H1 (cell line): ENCODE measurements around the gene KCNMA1. TPM values are rescaled to one million over a fixed set of nuclear protein-coding genes. Genes with fewer than 3 reads are reported as not detected.

Source experiments
- CTCF ChIA-PET: fragments of 300-600 bp; sonication (Branson Sonifier 250); formaldehyde crosslinking; loops from one replicate; lab custom pipeline; 2021; ENCODE audit not compliant: partially characterized antibody; lab: Charles Lee
- POLR2A ChIA-PET: fragments of 300-600 bp; sonication (Branson Sonifier 250); formaldehyde crosslinking; loops from one replicate; lab custom pipeline; 2021; ENCODE audit warnings: inconsistent platforms; ENCODE audit not compliant: partially characterized antibody; lab: Charles Lee
- DNase-seq, 2 experiments: peaks; one replicate each; pipeline versions ENCODE4 v3.0.0 to v3.0.0-alpha.2; 2010 to 2022; ENCODE audit warnings: low spot score in 2 of 2, low read depth in 1 of 2, mixed read lengths in 1 of 2
- FAIRE-seq: peaks from 2 replicates; lab custom pipeline; 2011; peaks lifted over from hg19 to GRCh38; lab: Jason Lieb, UNC
- H2AFZ ChIP-seq: 2 replicates; pipeline ENCODE4 v1.8.1; 2012; ENCODE audit warnings: low read length, inconsistent platforms
- H2AK5ac ChIP-seq: 2 replicates; pipeline ENCODE4 v1.6.1; 2013; ENCODE audit warnings: low read depth, low read length
- H2BK120ac ChIP-seq: replicated peaks from 2 replicates; pipeline ENCODE3; 2013; ENCODE audit warnings: low read depth, low read length, inconsistent platforms
- H2BK12ac ChIP-seq: 2 replicates; pipeline ENCODE4 v1.6.1; 2013; ENCODE audit warnings: low read depth, low read length
- H2BK15ac ChIP-seq: 2 replicates; pipeline ENCODE4 v1.6.1; 2013; ENCODE audit warnings: low read length
- H2BK20ac ChIP-seq: 2 replicates; pipeline ENCODE4 v1.6.1; 2013; ENCODE audit warnings: low read length
- H2BK5ac ChIP-seq: 2 replicates; pipeline ENCODE4 v1.6.1; 2013; ENCODE audit warnings: low read depth, low read length
- H3K14ac ChIP-seq: 2 replicates; pipeline ENCODE4 v1.6.1; 2013; ENCODE audit warnings: inconsistent platforms; ENCODE audit not compliant: insufficient read length
- H3K18ac ChIP-seq: 2 replicates; pipeline ENCODE4 v1.6.1; 2013; ENCODE audit warnings: low read length; ENCODE audit errors: extremely low read depth
- H3K23ac ChIP-seq: 2 replicates; pipeline ENCODE4 v1.6.1; 2013; ENCODE audit warnings: inconsistent platforms; ENCODE audit not compliant: insufficient read length
- H3K23me2 ChIP-seq: 2 replicates; pipeline ENCODE4 v1.6.1; 2013; ENCODE audit warnings: low read depth, low read length
- H3K27ac ChIP-seq: 2 replicates; pipeline ENCODE4 v1.6.1; 2011; ENCODE audit warnings: low read depth, low read length, inconsistent platforms
- H3K27me3 ChIP-seq, 4 experiments: replicated peaks in 1 of 4; 1 replicate in 1 of 4; 2 replicates in 3 of 4; pipeline versions ENCODE4 v1.6.1 to v1.8.1; 2011 to 2013; ENCODE audit warnings: low read length in 3 of 4, mild to moderate bottlenecking in 3 of 4, inconsistent platforms in 2 of 4, mixed read lengths in 2 of 4, moderate library complexity in 1 of 4; ENCODE audit not compliant: control insufficient read depth in 3 of 4, insufficient read depth in 3 of 4; ENCODE audit errors: extremely low read depth in 1 of 4
- H3K36me3 ChIP-seq, 4 experiments: 2 replicates each; pipeline versions ENCODE4 v1.6.1 to v1.8.1; 2011 to 2013; ENCODE audit warnings: mild to moderate bottlenecking in 4 of 4, low read length in 3 of 4, moderate library complexity in 2 of 4, control low read depth in 1 of 4, inconsistent platforms in 1 of 4; ENCODE audit not compliant: insufficient read depth in 4 of 4, control insufficient read depth in 2 of 4
- H3K4ac ChIP-seq: replicated peaks from 2 replicates; pipeline ENCODE3; 2013; ENCODE audit warnings: low read length, low read depth, mixed read lengths, inconsistent platforms; ENCODE audit not compliant: insufficient read length
- H3K4me1 ChIP-seq, 4 experiments: replicated peaks in 1 of 4; 1 replicate in 1 of 4; 2 replicates in 3 of 4; pipeline versions ENCODE4 v1.6.1 to v1.8.1; 2011 to 2013; ENCODE audit warnings: low read length in 3 of 4, inconsistent platforms in 2 of 4, mixed read lengths in 1 of 4; ENCODE audit not compliant: insufficient read depth in 4 of 4, control insufficient read depth in 3 of 4
- H3K4me2 ChIP-seq, 2 experiments: 2 replicates each; pipeline versions ENCODE4 v1.6.1 to v1.8.1; 2011 to 2013; ENCODE audit warnings: low read depth in 2 of 2, low read length in 2 of 2, control low read depth in 1 of 2, inconsistent platforms in 1 of 2, mild to moderate bottlenecking in 1 of 2; ENCODE audit not compliant: insufficient read depth in 1 of 2
- H3K4me3 ChIP-seq, 4 experiments: fragments of 200-600, 300-600 bp in 1 of 4; sonication (generic), shearing (Covaris generic), sonication (Bioruptor Twin) in 1 of 4; 2 replicates each; pipeline versions ENCODE4 v1.5.1 to v1.8.1; 2011 to 2016; ENCODE audit warnings: low read length in 4 of 4, low read depth in 3 of 4, control low read depth in 2 of 4, inconsistent platforms in 2 of 4, mild to moderate bottlenecking in 2 of 4, mixed read lengths in 1 of 4, moderate library complexity in 1 of 4; ENCODE audit not compliant: insufficient read depth in 2 of 4; ENCODE audit errors: extremely low read depth in 1 of 4
- H3K56ac ChIP-seq: replicated peaks from 2 replicates; pipeline ENCODE3; 2013; ENCODE audit warnings: low read depth, mild to moderate bottlenecking, mixed read lengths, low read length, inconsistent platforms; ENCODE audit not compliant: insufficient read length
- H3K79me1 ChIP-seq: 2 replicates; pipeline ENCODE4 v1.6.1; 2013; ENCODE audit warnings: low read depth, low read length, control low read depth
- H3K79me2 ChIP-seq, 2 experiments: 2 replicates each; pipeline versions ENCODE4 v1.6.1 to v1.8.1; 2012 to 2013; ENCODE audit warnings: low read length in 2 of 2, mild to moderate bottlenecking in 2 of 2, inconsistent platforms in 1 of 2; ENCODE audit not compliant: insufficient read depth in 2 of 2, control insufficient read depth in 1 of 2
- H3K9ac ChIP-seq, 4 experiments: replicated peaks in 1 of 4; 1 replicate in 1 of 4; 2 replicates in 3 of 4; pipeline versions ENCODE4 v1.6.1 to v1.8.1; 2011 to 2013; ENCODE audit warnings: low read depth in 3 of 4, low read length in 3 of 4, control low read depth in 2 of 4, mild to moderate bottlenecking in 2 of 4, moderate library complexity in 2 of 4, inconsistent platforms in 1 of 4; ENCODE audit errors: extremely low read depth in 1 of 4
- H3K9me3 ChIP-seq, 2 experiments: 2 replicates each; pipeline versions ENCODE4 v1.6.1 to v1.8.1; 2012 to 2013; ENCODE audit warnings: mild to moderate bottlenecking in 2 of 2, moderate library complexity in 2 of 2, control low read depth in 1 of 2, inconsistent platforms in 1 of 2, low read depth in 1 of 2, low read length in 1 of 2, mixed read lengths in 1 of 2; ENCODE audit not compliant: insufficient read depth in 2 of 2
- H4K20me1 ChIP-seq, 2 experiments: replicated peaks in 1 of 2; 2 replicates each; pipeline versions ENCODE3 to v1.8.1; 2011 to 2013; ENCODE audit warnings: inconsistent platforms in 2 of 2, low read length in 2 of 2, mild to moderate bottlenecking in 1 of 2; ENCODE audit not compliant: insufficient read depth in 2 of 2, control insufficient read depth in 1 of 2
- H4K5ac ChIP-seq: 2 replicates; pipeline ENCODE4 v1.6.1; 2013; ENCODE audit warnings: low read length, low read depth, mixed read lengths, inconsistent platforms; ENCODE audit not compliant: insufficient read length
- H4K8ac ChIP-seq: 2 replicates; pipeline ENCODE4 v1.8.0; 2013; ENCODE audit warnings: mild to moderate bottlenecking, moderate library complexity, low read length, inconsistent platforms; ENCODE audit not compliant: insufficient read depth; ENCODE audit errors: extremely low read depth
- H4K91ac ChIP-seq: replicated peaks from 2 replicates; pipeline ENCODE3; 2013; ENCODE audit warnings: low read length, mixed read lengths, inconsistent platforms; ENCODE audit not compliant: insufficient read length
- BACH1 ChIP-seq: IDR thresholded peaks from 2 replicates; pipeline ENCODE4 v1.6.1; 2012; ENCODE audit warnings: low read length, improper control_type of control experiment
- POLR2AphosphoS5 ChIP-seq: IDR thresholded peaks from 2 replicates; pipeline ENCODE4 v1.6.1; 2011; ENCODE audit warnings: low read depth, low read length
- POU5F1 ChIP-seq: IDR thresholded peaks from 2 replicates; pipeline ENCODE4 v1.6.1; 2011; ENCODE audit warnings: low read depth, mild to moderate bottlenecking, low read length, moderate library complexity
- SIRT6 ChIP-seq: IDR thresholded peaks from one replicate; pipeline ENCODE4 v1.7.1; 2012; ENCODE audit warnings: low read length, inconsistent platforms
- TAF7 ChIP-seq: optimal IDR thresholded peaks from 2 replicates; pipeline ENCODE3; 2011; ENCODE audit warnings: low read depth, mild to moderate bottlenecking, inconsistent platforms, low read length, moderate library complexity, borderline replicate concordance
- WGBS, 2 experiments: shearing (Covaris generic) in 1 of 2; methylation state at CpG; one replicate each; pipeline versions ENCODE4 v1.1.6 to v1.1.7; 2013 to 2015; ENCODE audit warnings: low lambda C conversion rate in 2 of 2, mixed read lengths in 2 of 2, inconsistent platforms in 1 of 2, low coverage in 1 of 2, missing lambda C conversion rate in 1 of 2; ENCODE audit not compliant: insufficient replicate concordance in 2 of 2, insufficient coverage in 1 of 2, insufficient read length in 1 of 2; ENCODE audit errors: extremely low coverage in 1 of 2, missing lambda C conversion rate in 1 of 2; 5-methylcytosine and 5-hydroxymethylcytosine counted together
- polyA plus RNA-seq, 7 experiments: library from polyadenylated mRNA; depleted of rRNA in 3 of 7; stranded (reverse) in 5 of 7; unstranded in 2 of 7; fragments of >200 nt in 5 of 7; fragments of 200-250 nt in 2 of 7; gene quantifications; 1 replicate in 5 of 7; 2 replicates in 1 of 7; 4 replicates in 1 of 7; pipeline versions ENCODE4 v1.2.1 to v1.2.3, GENCODE V29; 2011 to 2013; ENCODE audit warnings: missing spikeins in 2 of 7, mixed read lengths in 2 of 7
- total RNA-seq: library from RNA; stranded (reverse); fragmentation: NEBNext Ultra II Directional; extraction: Animal tissue kit (Norgen Biotek cat#: 25700); gene quantifications from 2 replicates; pipeline ENCODE4 v1.2.1, GENCODE V29; 2021

The KCNMA1 gene
- total and polyA plus RNA-seq, 2 of the 8 experiments (the other 6 are each of a cell fraction or from before 2014, with no cell fraction given), result 10.2 to 11.1 TPM

DNA sequence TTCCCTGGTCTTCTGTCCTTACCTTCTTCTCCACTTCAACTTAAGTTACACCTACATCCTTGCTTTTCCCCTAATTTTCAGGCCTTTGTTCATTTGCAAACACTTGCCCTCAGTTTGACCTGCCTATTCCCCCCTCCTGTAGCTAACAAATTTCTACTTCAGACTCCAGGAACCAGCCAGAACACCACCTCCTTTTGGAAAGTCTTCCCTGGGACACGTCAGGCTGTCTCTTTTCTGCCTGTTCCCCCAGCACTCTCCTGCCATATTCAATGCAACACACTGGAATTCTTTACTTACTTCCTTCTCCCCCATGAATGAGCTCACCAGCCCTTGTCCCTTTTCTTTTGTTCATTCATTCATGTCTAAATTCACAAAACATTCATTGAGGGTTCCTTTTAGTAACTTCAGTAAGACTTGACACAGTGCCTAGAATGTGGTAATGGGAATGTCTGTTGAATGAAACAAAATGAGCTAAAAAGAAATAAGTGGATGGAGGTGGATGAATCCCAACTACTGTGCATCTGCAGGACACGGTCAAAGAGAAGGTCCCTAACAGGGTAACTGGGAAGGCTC lies 478.0 kb downstream of the KCNMA1 start:
- DNase-seq, result no peak
- Histone ChIP-seq H3K4me3 (no peak overlapping the region), H3K79me1 (no peaks in the 10 kb centered on the region), H3K27me3 (no peaks in the 10 kb centered on the region), H3K23ac (no peak overlapping the region), H3K79me2 (no peaks in the 10 kb centered on the region), H3K36me3 (no peaks in the 10 kb centered on the region), H2BK5ac (no peak overlapping the region), H2BK15ac (peak overlapping the region; percentile 62; the same call in 1 of the 2 replicates), H4K8ac (no peak overlapping the region), H3K4me1 (peaks cover 0 to 7% (median 0%) of the 10 kb centered on the region in 4 experiments; a peak in 1 of 7 replicates), H3K9me3 (no peaks in the 10 kb centered on the region), H4K91ac (no peak overlapping the region), H3K56ac (no peak overlapping the region), H3K9ac (no peak overlapping the region), H2BK20ac (no peak overlapping the region), H3K4ac (no peak overlapping the region), H3K27ac (no peak overlapping the region), H4K5ac (no peak overlapping the region), H3K14ac (no peak overlapping the region), H3K18ac (no peak overlapping the region), H3K23me2 (no peaks in the 10 kb centered on the region), H4K20me1 (no peaks in the 10 kb centered on the region), H3K4me2 (no peak overlapping the region), H2AK5ac (no peak overlapping the region), H2AFZ (no peak overlapping the region), H2BK120ac (no peak overlapping the region), H2BK12ac (no peak overlapping the region)
- 88% methylated on average over 2 of the region's 2 CpGs; no CpG with 5 or more reads in 1 of the 2 experiments for WGBS, 2 experiments
- CTCF ChIA-PET, result interaction anchor here (0.5 to 3.3 kb wide), 7 partner anchors 8 to 552 kb away, joined by 3 to 19 read pairs (median 5); no protein-coding TSS in a partner anchor
- POLR2A ChIA-PET, result no interaction called here
- TF ChIP-seq TAF7 (no peak), BACH1 (no peak), SIRT6 (no peak), POLR2AphosphoS5 (no peak), POU5F1 (no peak)
- no peak for FAIRE-seq
